Measurements from ENCODE around the gene RSRC1.

GRCh38 chr3:158098834-158099424 is 11.0 kb upstream of the RSRC1 start:
- TF ChIP-seq, protein P1, sequence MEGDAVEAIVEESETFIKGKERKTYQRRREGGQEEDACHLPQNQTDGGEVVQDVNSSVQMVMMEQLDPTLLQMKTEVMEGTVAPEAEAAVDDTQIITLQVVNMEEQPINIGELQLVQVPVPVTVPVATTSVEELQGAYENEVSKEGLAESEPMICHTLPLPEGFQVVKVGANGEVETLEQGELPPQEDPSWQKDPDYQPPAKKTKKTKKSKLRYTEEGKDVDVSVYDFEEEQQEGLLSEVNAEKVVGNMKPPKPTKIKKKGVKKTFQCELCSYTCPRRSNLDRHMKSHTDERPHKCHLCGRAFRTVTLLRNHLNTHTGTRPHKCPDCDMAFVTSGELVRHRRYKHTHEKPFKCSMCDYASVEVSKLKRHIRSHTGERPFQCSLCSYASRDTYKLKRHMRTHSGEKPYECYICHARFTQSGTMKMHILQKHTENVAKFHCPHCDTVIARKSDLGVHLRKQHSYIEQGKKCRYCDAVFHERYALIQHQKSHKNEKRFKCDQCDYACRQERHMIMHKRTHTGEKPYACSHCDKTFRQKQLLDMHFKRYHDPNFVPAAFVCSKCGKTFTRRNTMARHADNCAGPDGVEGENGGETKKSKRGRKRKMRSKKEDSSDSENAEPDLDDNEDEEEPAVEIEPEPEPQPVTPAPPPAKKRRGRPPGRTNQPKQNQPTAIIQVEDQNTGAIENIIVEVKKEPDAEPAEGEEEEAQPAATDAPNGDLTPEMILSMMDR (conservative IDR thresholded peaks at IDR 0.05 in 1 of 2, IDR thresholded peaks at IDR 0.05 in 1 of 2; ENCODE audit: low read depth in 1 of 2, low read length in 2 of 2) = no peak
- TF ChIP-seq EZH2 (IDR thresholded peaks at IDR 0.05; ENCODE audit: low read length, missing control alignments) = no peak
